WTC11 (cell line): ENCODE data around the gene RHEB. TPM values are rescaled to one million over a fixed set of nuclear protein-coding genes. Genes with fewer than 3 reads are reported as not detected.

Source experiments
- ATAC-seq: fragments of 200-7000 bp; cut with Tn5 transposase; 2 replicates; pipeline ENCODE4 v1.10.0; 2021; ENCODE audit warnings: mild to moderate bottlenecking, moderate library complexity
- CTCF ChIA-PET: fragments of 300-600 bp; sonication (Branson Sonifier 250); formaldehyde crosslinking; loops from one replicate; lab custom pipeline; 2021; ENCODE audit warnings: antibody characterized with exemption; lab: Charles Lee
- POLR2A ChIA-PET: fragments of 350-600 bp; sonication (Branson Sonifier 250); formaldehyde crosslinking; loops from one replicate; lab custom pipeline; 2021; ENCODE audit warnings: antibody characterized with exemption; lab: Charles Lee
- DNase-seq: peaks from one replicate; pipeline ENCODE4 v3.0.0; 2021; ENCODE audit warnings: low spot score
- H3K27ac Mint-ChIP-seq: 2 replicates; pipeline ENCODE4 v1.8.0; 2021; ENCODE audit warnings: mixed read lengths
- H3K27me3 Mint-ChIP-seq: 2 replicates; pipeline ENCODE4 v1.8.0; 2021; ENCODE audit warnings: low read depth, mild to moderate bottlenecking, moderate library complexity, mixed read lengths
- H3K36me3 Mint-ChIP-seq: 2 replicates; pipeline ENCODE4 v1.8.0; 2021; ENCODE audit warnings: mixed read lengths
- H3K4me1 Mint-ChIP-seq: 2 replicates; pipeline ENCODE4 v1.8.0; 2022; ENCODE audit warnings: mixed read lengths
- H3K4me3 Mint-ChIP-seq: 2 replicates; pipeline ENCODE4 v1.8.0; 2021; ENCODE audit warnings: mild to moderate bottlenecking, moderate library complexity, mixed read lengths
- H3K9me3 Mint-ChIP-seq: 2 replicates; pipeline ENCODE4 v1.8.0; 2021; ENCODE audit warnings: mixed read lengths
- ATF1 ChIP-seq: sonication (generic); formaldehyde crosslinking; IDR thresholded peaks from 2 replicates; pipeline ENCODE4 v1.8.1; 2023; ENCODE audit warnings: mild to moderate bottlenecking, moderate library complexity, missing genetic modification reagents
- ATF6 ChIP-seq: sonication (generic); formaldehyde crosslinking; IDR thresholded peaks from 2 replicates; pipeline ENCODE4 v1.8.1; 2023; ENCODE audit warnings: mild to moderate bottlenecking, missing genetic modification reagents
- CBFB ChIP-seq: sonication (generic); formaldehyde crosslinking; IDR thresholded peaks from 2 replicates; pipeline ENCODE4 v1.8.1; 2022; ENCODE audit warnings: mild to moderate bottlenecking, low read depth, missing genetic modification reagents
- E2F4 ChIP-seq: sonication (generic); formaldehyde crosslinking; IDR thresholded peaks from 2 replicates; pipeline ENCODE4 v1.8.1; 2022; ENCODE audit warnings: low read depth, mild to moderate bottlenecking, moderate library complexity, missing genetic modification reagents, borderline replicate concordance
- E2F5 ChIP-seq: sonication (generic); formaldehyde crosslinking; IDR thresholded peaks from 2 replicates; pipeline ENCODE4 v1.8.1; 2022; ENCODE audit warnings: mild to moderate bottlenecking, moderate library complexity, missing genetic modification reagents
- ELF4 ChIP-seq: sonication (generic); formaldehyde crosslinking; IDR thresholded peaks from 2 replicates; pipeline ENCODE4 v1.8.1; 2022; ENCODE audit warnings: low read depth, mild to moderate bottlenecking, moderate library complexity, missing genetic modification reagents
- FOXK1 ChIP-seq: sonication (generic); formaldehyde crosslinking; IDR thresholded peaks from 2 replicates; pipeline ENCODE4 v1.8.0; 2022; ENCODE audit warnings: mild to moderate bottlenecking, moderate library complexity, missing genetic modification reagents
- GABPB1 ChIP-seq: sonication (generic); formaldehyde crosslinking; IDR thresholded peaks from 2 replicates; pipeline ENCODE4 v1.8.1; 2023; ENCODE audit warnings: mild to moderate bottlenecking, missing genetic modification reagents
- GTF2I ChIP-seq: fragments of 250-450 bp; sonication (Bioruptor Pico); conservative IDR thresholded peaks from 2 replicates; pipeline ENCODE4 v1.4.0; 2021; ENCODE audit warnings: mild to moderate bottlenecking
- HMGA2 ChIP-seq: fragments of 250-450 bp; sonication (Bioruptor Pico); IDR thresholded peaks from 2 replicates; pipeline ENCODE4 v1.4.0; 2021; ENCODE audit warnings: mild to moderate bottlenecking, moderate library complexity
- IRF1 ChIP-seq: sonication (generic); formaldehyde crosslinking; IDR thresholded peaks from 2 replicates; pipeline ENCODE4 v1.8.0; 2023; ENCODE audit warnings: missing genetic modification reagents
- PRRX2 ChIP-seq: fragments of 250-450 bp; sonication (Bioruptor Pico); IDR thresholded peaks from 2 replicates; pipeline ENCODE4 v1.8.0; 2021; ENCODE audit warnings: mild to moderate bottlenecking
- RELA ChIP-seq: sonication (generic); formaldehyde crosslinking; IDR thresholded peaks from 2 replicates; pipeline ENCODE4 v1.8.1; 2022; ENCODE audit warnings: missing genetic modification reagents, mild to moderate bottlenecking, borderline replicate concordance
- SMAD3 ChIP-seq: sonication (generic); formaldehyde crosslinking; IDR thresholded peaks from 2 replicates; pipeline ENCODE4 v1.8.0; 2022; ENCODE audit warnings: missing genetic modification reagents, mild to moderate bottlenecking, borderline replicate concordance
- SOX15 ChIP-seq: fragments of 250-450 bp; sonication (Bioruptor Pico); IDR thresholded peaks from 2 replicates; pipeline ENCODE4 v1.9.0; 2021; ENCODE audit warnings: mild to moderate bottlenecking
- STAT6 ChIP-seq: sonication (generic); formaldehyde crosslinking; conservative IDR thresholded peaks from 2 replicates; pipeline ENCODE4 v1.8.1; 2023; ENCODE audit warnings: mild to moderate bottlenecking, low read depth, missing genetic modification reagents, moderate library complexity
- ZNF263 ChIP-seq: sonication (generic); formaldehyde crosslinking; IDR thresholded peaks from 2 replicates; pipeline ENCODE4 v1.8.1; 2022; ENCODE audit warnings: low read depth, mild to moderate bottlenecking, moderate library complexity, missing genetic modification reagents
- ZNF416 ChIP-seq: fragments of 250-450 bp; sonication (Bioruptor Pico); IDR thresholded peaks from 2 replicates; pipeline ENCODE4 v1.9.0; 2021; ENCODE audit warnings: mild to moderate bottlenecking, inconsistent platforms
- ZSCAN18 ChIP-seq: fragments of 250-450 bp; sonication (Bioruptor Pico); IDR thresholded peaks from 2 replicates; pipeline ENCODE4 v2.1.2; 2022; ENCODE audit warnings: mild to moderate bottlenecking, moderate library complexity
- total RNA-seq: library from RNA; stranded (reverse); gene quantifications from 3 replicates; pipeline ENCODE4 v1.2.3, GENCODE V29; 2021

Gene RHEB
- total RNA-seq, 1 experiment from 2014 or later, result 133 TPM

GRCh38 chr7:151504715-151505326 is 14.9 kb downstream of the RHEB start:
- Mint-ChIP-seq H3K4me1 (peaks cover 89% of the 10 kb centered on the region), H3K27me3 (no peaks in the 10 kb centered on the region), H3K27ac (peak overlapping the region; percentile 79), H3K4me3 (peak overlapping the region; percentile 13; the same call in 1 of the 2 replicates), H3K36me3 (no peaks in the 10 kb centered on the region), H3K9me3 (no peaks in the 10 kb centered on the region)
- ATAC-seq, result no peak
- DNase-seq, result no peak
- POLR2A ChIA-PET, result interaction anchor here (0.7 kb wide), 2 partner anchors 49 to 1478 kb away, joined by 3 to 4 read pairs; no protein-coding TSS in a partner anchor
- TF ChIP-seq ZNF416 (CRISPR knock-in tag) (no peak), SOX15 (CRISPR knock-in tag) (no peak), HMGA2 (CRISPR knock-in tag) (no peak), CBFB (CRISPR knock-in tag) (no peak), RELA (no peak), PRRX2 (CRISPR knock-in tag) (no peak), SMAD3 (CRISPR knock-in tag) (no peak), STAT6 (CRISPR knock-in tag) (no peak), E2F5 (CRISPR knock-in tag) (no peak), GTF2I (CRISPR knock-in tag) (no peak), ATF1 (no peak), ZSCAN18 (CRISPR knock-in tag) (no peak), FOXK1 (CRISPR knock-in tag) (no peak), E2F4 (CRISPR knock-in tag) (no peak), ELF4 (CRISPR knock-in tag) (no peak), IRF1 (CRISPR knock-in tag) (no peak), ATF6 (CRISPR knock-in tag) (no peak), ZNF263 (CRISPR knock-in tag) (no peak), GABPB1 (CRISPR knock-in tag) (no peak)
- CTCF ChIA-PET, result interaction anchor here (0.9 kb wide), 1 partner anchor 55 kb away, joined by 4 read pairs; no protein-coding TSS in a partner anchor
